Stimulated activated naive CD8-positive, alpha-beta T cell treated with anti-CD3 and anti-CD28 coated beads, Interleukin-15, Interleukin-2, amounts not matched to agents 100 ng/mL and 50 ng/mL, for 24 hours (primary cell): ENCODE measurements around the gene VAC14.

Experiments used
- H3K27ac Mint-ChIP-seq: one replicate; pipeline ENCODE4 v1.8.0; 2021; ENCODE audit warnings: mild to moderate bottlenecking, mixed read lengths
- H3K27me3 Mint-ChIP-seq: one replicate; pipeline ENCODE4 v1.8.0; 2021; ENCODE audit warnings: mixed read lengths
- H3K36me3 Mint-ChIP-seq: one replicate; pipeline ENCODE4 v1.8.0; 2021; ENCODE audit warnings: low read depth, mixed read lengths
- H3K4me1 Mint-ChIP-seq: one replicate; pipeline ENCODE4 v1.8.0; 2021; ENCODE audit warnings: low read depth, mixed read lengths
- H3K4me3 Mint-ChIP-seq: one replicate; pipeline ENCODE4 v1.8.0; 2021; ENCODE audit warnings: mild to moderate bottlenecking, mixed read lengths
- H3K9me3 Mint-ChIP-seq: one replicate; pipeline ENCODE4 v1.8.0; 2021; ENCODE audit warnings: mixed read lengths

The VAC14 gene

DNA sequence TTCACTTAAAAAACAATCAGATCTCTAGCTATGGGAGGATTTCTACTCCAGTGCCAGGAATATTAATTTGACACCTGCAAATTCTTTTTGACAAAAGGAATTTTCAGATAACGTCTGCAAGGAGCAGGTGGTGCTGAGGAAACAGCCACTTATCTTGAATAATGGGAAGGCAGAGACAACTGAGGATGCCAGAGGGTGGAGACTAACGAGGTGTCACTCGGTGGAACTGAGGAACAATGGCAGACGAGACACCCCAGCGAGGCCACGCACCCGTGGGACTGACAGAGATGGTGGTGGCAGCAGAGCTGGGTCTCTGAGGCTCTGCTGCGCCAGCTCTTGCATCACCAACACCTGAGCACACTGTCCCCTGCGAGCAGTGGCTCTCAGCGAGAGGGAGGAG is 42.2 kb downstream of the VAC14 start:
- H3K27ac Mint-ChIP-seq = no peak overlapping the region
- no peaks in the 10 kb centered on the region for H3K9me3 Mint-ChIP-seq
- H3K27me3 Mint-ChIP-seq = no peaks in the 10 kb centered on the region
- peaks cover 30% of the 10 kb centered on the region for H3K36me3 Mint-ChIP-seq
- no peak overlapping the region for H3K4me3 Mint-ChIP-seq
- peaks cover 5% of the 10 kb centered on the region for H3K4me1 Mint-ChIP-seq

DNA sequence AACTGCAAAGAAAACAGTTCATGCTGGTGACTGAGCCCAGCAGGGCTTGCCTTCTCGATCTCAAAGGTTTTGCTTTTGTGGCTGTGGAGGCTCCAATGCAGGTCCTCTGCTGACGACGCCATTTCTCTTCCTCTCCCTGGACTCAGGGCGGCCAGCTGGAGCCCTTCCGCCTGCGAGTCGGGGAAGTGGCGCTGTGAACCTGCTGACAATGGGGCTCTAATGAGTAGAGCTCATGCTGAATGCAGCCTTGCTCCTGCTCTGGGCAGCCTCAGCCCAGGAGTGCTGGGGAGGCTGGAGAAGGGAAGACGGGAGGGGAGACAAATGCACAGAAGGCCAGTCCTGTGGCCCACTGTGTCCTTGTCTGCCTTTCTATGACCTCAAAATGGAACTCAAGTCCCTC is 43.8 kb downstream of the VAC14 start:
- no peaks in the 10 kb centered on the region for H3K27me3 Mint-ChIP-seq
- H3K4me1 Mint-ChIP-seq = peaks cover 5% of the 10 kb centered on the region
- H3K9me3 Mint-ChIP-seq = no peaks in the 10 kb centered on the region
- H3K36me3 Mint-ChIP-seq = peaks cover 24% of the 10 kb centered on the region
- H3K27ac Mint-ChIP-seq = no peak overlapping the region
- H3K4me3 Mint-ChIP-seq = no peak overlapping the region

DNA sequence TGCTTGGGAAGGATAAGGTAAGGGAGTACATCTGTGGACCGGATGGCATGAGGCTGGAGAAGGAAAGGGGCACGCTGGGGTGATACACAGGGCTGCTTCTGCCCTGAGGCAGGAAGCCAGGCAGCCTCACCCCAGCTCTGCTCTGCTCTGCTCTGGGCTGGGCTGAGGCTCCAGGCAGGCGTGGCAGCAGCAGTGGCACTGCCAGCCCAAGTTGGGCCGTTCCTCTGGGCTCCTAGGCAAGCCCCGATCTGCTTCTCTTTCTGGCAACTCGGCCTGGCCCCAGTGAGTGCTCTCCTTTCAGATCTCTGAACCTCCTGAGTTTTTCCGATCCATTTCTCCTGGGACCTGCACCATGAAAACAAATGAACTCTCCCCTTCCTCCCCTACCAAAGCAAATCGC is 44.9 kb downstream of the VAC14 start:
- H3K4me1 Mint-ChIP-seq = peaks cover 5% of the 10 kb centered on the region
- peaks cover 23% of the 10 kb centered on the region for H3K36me3 Mint-ChIP-seq
- no peaks in the 10 kb centered on the region for H3K27me3 Mint-ChIP-seq
- no peak overlapping the region for H3K4me3 Mint-ChIP-seq
- no peak overlapping the region for H3K27ac Mint-ChIP-seq
- no peaks in the 10 kb centered on the region for H3K9me3 Mint-ChIP-seq

DNA sequence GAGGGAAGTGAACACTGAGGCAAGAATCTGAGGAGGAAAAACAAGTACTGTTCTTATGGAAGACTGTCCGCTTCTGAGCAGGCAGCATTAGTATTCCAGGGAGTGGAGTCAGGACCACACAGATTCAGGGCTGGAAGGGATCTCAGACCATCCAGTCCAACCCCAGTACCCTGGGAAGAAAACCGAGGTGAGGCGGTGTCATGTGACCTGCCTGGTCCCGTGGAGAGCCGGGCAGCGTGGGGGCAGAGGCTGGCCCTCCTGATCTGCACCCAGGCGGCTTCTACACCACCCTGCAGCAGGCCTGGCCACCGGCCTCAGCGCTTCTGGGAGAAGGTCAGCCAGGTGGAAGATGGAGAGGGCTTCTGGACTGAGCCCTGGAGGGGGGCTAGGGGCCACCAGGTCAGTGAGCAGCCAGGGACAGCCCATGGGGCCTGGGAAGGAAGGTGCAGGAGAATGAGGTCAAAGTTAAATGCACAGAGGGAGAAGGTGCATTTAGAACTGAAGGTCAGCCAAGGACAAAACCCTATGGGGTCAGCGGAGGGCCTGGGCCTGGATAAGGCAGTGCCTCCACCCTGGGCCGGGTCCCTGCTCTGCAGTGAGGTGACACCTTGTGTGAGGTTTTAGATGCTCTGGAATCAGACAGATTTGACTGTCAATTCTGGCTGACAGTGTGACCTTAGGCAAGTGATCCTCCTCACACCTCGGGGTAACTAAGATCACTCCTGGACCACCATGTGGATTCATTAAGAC is 45.9 kb downstream of the VAC14 start:
- H3K36me3 Mint-ChIP-seq = peaks cover 15% of the 10 kb centered on the region
- H3K4me3 Mint-ChIP-seq = no peak overlapping the region
- no peaks in the 10 kb centered on the region for H3K9me3 Mint-ChIP-seq
- H3K27me3 Mint-ChIP-seq = no peaks in the 10 kb centered on the region
- H3K27ac Mint-ChIP-seq = no peak overlapping the region
- no peaks in the 10 kb centered on the region for H3K4me1 Mint-ChIP-seq

DNA sequence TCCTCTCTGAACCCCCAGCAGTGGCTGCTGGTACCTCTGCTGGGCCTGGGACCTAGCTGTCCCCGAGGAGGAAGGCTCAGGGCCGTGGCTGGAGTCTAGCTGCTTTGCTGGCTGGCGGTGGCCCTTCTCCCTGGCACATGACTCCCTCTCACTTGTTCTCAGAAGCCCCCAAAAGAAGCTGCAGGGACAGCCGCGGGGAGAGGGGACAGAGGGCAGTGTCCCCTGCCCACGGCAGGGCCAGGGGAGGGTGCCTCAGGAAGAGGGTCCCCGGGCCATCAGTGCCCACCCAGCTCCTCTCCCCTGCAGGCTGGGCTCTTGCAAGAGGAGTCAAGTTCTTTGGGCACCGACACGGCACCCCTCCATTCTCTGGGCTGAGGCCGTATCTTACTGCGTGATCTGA is 46.6 kb downstream of the VAC14 start:
- Mint-ChIP-seq H3K4me3 (no peak overlapping the region), H3K27ac (no peak overlapping the region), H3K27me3 (no peaks in the 10 kb centered on the region), H3K9me3 (no peaks in the 10 kb centered on the region), H3K36me3 (peaks cover 9% of the 10 kb centered on the region), H3K4me1 (no peaks in the 10 kb centered on the region)

DNA sequence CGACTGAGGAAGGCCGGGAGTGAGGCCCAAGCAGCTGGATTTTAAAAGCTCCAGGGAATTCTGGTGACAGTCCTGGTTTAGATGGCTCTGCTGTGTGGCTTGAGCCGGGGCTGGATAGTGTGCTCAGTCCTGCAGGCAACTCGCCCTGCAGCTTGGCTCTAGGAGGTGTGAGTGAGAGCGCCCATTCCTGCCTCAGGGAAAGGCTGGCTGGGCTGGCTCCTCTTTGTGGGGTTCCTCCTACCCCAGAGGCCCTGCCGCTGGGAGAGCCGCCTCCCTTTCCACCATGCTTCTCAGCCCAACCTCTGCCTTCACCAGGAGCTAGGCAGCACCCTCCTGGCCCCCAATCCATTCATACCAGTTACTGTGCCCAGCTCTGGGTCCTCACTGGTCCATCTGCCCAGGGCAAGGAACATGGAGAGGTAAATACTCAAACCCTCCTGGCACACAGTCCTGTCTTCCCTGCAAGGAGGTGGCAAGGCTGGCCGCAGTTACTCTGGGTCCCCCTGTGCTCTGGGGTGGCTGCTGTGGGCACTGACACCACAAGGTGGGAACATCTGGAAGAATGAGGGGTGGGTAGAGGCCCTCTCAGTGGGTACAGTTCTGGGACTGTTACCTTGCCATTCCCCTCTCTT is 47.1 kb downstream of the VAC14 start:
- H3K9me3 Mint-ChIP-seq = no peaks in the 10 kb centered on the region
- no peak overlapping the region for H3K4me3 Mint-ChIP-seq
- no peak overlapping the region for H3K27ac Mint-ChIP-seq
- H3K27me3 Mint-ChIP-seq = no peaks in the 10 kb centered on the region
- peaks cover 5% of the 10 kb centered on the region for H3K36me3 Mint-ChIP-seq
- no peaks in the 10 kb centered on the region for H3K4me1 Mint-ChIP-seq

DNA sequence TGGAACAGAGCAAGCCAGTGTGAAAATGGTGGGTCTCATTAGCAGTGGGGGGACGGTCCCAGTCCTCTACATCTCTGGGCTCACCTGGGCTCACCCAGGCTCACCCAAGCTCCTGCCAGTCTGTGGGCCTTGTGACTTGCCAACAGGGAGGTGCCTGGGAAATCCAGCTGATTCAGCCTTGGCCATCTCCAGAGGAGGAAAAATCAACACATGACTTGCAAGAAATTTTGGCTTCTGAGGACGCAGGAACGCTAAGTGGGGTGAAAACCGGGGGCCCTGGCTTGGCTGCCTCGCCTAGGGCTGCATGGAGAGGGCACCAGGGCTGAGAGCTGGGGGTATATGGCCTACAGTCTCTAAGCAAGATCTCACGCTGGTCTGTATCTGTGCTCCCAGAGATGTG is 47.7 kb downstream of the VAC14 start:
- Mint-ChIP-seq H3K27me3 (no peaks in the 10 kb centered on the region), H3K36me3 (no peaks in the 10 kb centered on the region), H3K9me3 (no peaks in the 10 kb centered on the region), H3K4me3 (no peak overlapping the region), H3K4me1 (peaks cover under 1% of the 10 kb centered on the region), H3K27ac (no peak overlapping the region)

DNA sequence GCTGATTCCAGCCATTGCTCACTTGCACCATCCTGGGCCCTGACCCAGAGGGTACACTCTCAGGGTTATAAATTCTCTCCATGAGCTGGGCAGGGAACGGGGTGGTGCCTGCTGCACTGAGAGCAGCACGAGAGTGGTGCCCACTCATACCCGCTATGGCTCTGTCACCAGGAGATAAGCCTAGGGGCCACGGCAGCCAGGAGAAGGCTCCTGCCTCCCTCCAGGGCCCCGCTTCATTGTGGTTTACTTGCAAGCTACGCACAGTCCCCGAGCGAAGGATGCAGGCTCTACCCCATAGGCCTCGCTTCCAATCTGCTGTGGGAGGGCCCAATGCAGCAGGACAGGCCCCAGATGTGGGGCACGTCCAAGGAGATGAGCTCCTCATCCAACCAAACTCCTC is 48.5 kb downstream of the VAC14 start:
- no peak overlapping the region for H3K4me3 Mint-ChIP-seq
- H3K27ac Mint-ChIP-seq = no peak overlapping the region
- H3K4me1 Mint-ChIP-seq = peaks cover 9% of the 10 kb centered on the region
- H3K36me3 Mint-ChIP-seq = no peaks in the 10 kb centered on the region
- no peaks in the 10 kb centered on the region for H3K27me3 Mint-ChIP-seq
- H3K9me3 Mint-ChIP-seq = no peaks in the 10 kb centered on the region

DNA sequence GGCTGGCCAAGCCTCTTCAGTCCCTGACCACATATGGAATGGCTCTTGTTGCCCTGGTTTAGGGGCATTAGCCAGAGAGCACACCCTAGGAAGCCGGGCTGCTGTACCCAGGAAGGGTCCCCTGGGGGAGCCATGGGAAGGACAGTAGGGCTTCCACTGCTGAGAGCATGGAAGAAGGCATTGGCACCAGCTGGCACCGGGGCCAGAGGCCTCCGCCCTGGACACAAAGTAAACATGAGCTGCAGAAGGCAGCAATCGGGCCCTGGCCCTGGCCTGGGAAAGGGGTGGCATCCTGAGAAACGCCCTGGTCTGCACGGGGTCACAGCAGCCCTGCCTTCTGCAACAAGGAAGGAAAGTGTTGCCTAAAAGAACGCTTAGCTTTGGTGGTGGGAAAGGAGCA is 49.4 kb downstream of the VAC14 start:
- peaks cover 17% of the 10 kb centered on the region for H3K4me1 Mint-ChIP-seq
- H3K4me3 Mint-ChIP-seq = no peak overlapping the region
- H3K36me3 Mint-ChIP-seq = no peaks in the 10 kb centered on the region
- H3K9me3 Mint-ChIP-seq = no peaks in the 10 kb centered on the region
- H3K27me3 Mint-ChIP-seq = no peaks in the 10 kb centered on the region
- H3K27ac Mint-ChIP-seq = no peak overlapping the region

DNA sequence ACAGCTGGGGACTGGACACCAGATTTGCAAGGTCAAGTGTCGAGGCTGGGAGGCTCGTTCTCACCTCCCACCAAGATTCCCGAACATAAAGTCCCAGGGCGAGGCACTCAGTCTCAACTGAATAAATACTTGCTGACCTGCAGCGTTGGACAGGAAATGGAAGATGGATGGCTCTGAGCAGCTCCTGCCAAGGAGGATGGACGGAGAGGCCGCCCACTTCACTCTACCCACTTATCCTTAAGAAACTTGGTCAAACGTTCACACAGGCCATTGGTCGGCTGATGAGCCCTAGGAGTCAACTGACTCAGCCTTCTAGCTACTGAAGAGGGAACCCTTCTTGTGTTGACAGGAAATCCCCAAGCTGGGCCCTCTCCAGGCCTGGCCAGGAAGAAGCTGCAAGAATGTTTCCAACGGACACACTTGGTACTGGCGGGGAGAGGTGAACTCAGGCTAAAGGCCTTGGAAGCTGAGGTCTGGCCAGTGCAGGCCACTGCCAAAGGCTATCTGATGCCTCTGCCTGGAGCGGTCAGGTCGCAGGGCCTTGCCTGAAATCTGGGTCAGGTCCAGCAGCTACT is 50.0 kb downstream of the VAC14 start:
- Mint-ChIP-seq H3K9me3 (no peaks in the 10 kb centered on the region), H3K27me3 (no peaks in the 10 kb centered on the region), H3K27ac (no peak overlapping the region), H3K36me3 (no peaks in the 10 kb centered on the region), H3K4me1 (peaks cover 23% of the 10 kb centered on the region), H3K4me3 (no peak overlapping the region)

DNA sequence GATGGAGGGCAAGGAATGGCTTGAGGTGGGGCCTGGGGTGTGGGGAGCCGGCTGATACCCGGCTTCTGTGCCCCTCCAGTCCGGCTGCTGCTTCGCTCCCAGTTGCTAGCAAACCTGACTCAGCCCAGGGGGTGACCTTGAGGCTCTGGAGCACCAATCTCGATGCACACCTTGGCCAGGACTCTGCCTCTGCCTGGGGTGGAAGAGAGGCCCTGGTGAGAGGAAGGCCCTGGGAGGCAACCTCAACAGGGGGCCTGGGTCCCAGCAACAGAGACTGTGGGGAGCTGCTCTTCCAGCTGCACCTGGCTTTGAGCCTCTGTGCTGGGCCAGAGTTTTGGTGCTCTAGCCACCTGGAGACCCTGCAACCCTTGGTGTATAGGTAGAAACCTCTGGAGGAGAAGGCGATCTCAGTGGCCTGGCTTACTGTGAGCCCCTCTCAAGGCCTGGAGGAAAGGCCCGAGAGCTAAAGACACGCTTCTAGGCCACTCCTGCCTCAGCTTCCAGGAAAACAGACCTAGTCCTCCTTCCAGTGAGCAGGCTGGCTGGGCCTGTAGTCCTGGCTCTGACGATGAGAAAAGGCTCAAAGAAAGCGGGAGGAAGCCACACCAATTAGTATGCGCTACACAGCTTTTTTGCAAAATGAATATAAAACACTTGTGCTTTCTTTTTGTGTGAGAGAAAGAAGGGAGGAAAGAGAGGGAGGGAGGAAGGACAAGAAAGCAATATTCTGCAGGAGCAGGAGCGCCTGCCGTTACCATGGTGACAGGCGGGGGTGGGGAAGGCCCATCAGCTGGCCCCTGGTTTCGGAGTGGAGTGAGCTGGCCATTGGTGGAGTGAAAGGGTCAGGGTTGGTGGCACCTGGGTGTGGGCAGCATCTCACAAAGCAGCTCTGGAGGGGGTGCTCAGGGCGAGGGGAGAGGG is 51.0 kb downstream of the VAC14 start:
- Mint-ChIP-seq H3K4me3 (no peak overlapping the region), H3K4me1 (peaks cover 28% of the 10 kb centered on the region), H3K27me3 (no peaks in the 10 kb centered on the region), H3K27ac (no peak overlapping the region), H3K36me3 (no peaks in the 10 kb centered on the region), H3K9me3 (no peaks in the 10 kb centered on the region)

DNA sequence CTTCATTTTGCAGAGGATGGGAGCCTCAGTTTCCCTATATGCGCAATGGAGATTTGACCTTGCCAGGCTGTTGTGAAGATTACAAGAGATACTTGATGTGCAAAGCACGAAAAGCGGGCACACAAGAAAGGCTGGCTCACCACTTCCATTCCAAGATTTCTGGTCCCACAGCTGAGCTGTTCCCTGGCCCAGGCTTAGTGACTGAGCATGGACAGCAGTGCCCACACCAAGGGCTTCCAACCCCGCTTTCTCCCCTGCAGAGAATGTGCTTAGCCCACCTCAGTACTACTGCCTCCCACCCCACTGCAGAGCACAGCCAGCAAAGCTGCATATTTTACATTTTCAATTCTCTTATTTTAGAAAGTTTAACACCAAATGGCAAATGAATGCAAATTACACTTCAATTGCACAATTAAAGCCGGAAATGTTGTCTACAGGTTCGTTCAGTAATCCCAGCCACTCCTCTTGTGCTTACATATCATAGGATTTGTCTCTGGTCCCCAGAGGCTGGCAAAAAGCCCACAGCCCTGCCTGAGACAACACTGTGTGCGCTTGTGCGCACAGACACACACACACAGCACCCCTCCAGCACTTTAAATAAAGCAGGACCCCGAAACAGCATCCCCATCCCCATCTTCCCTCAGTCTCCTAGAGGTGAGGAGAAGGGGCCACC is 51.8 kb downstream of the VAC14 start:
- no peaks in the 10 kb centered on the region for H3K36me3 Mint-ChIP-seq
- H3K4me3 Mint-ChIP-seq = no peak overlapping the region
- no peaks in the 10 kb centered on the region for H3K27me3 Mint-ChIP-seq
- no peak overlapping the region for H3K27ac Mint-ChIP-seq
- no peaks in the 10 kb centered on the region for H3K9me3 Mint-ChIP-seq
- H3K4me1 Mint-ChIP-seq = peaks cover 28% of the 10 kb centered on the region

DNA sequence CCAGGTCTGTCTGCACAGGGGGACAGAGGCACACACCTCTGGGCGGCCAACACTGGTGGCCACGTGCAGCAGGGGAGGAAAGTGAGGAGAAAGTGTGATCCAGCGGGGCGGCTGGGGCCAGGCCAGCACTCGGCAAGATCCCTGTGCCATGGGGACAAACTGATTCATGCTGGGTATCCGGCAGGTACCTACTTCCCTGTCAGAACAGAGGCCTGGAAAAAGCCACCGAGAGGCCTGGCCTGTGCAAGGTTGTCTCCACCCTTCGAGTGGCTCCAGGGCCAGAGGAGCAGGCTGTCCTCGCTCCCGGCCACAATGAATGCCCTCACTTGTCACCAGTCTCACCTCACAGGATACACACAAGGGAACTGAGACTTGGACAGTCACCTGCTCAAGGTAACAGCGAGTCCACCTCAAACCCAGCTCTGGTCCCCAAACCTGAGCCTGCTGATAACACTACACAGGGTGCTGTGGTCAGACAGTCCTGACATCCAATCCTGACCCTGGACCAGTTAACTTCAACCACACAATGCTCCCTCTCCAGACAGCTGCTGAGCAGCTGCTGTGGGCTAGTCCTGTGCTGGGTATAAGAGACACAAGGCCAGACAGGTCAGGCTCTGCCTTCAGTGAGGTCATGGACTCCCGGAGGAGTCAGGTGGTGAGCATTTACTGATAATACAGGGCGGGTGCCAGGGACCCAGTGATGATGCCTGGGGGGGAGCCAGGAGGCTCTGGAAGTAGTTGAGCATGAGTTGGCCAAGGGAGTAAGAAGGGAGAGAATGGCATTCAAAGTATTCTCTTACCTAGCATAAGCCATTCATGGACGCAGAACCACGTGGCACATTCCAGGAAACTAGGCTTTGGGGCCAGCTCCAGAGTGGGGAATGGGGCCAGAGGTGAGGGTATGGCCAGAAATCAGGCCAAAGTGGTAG is 53.0 kb downstream of the VAC14 start:
- H3K36me3 Mint-ChIP-seq = peaks cover 11% of the 10 kb centered on the region
- no peak overlapping the region for H3K27ac Mint-ChIP-seq
- H3K9me3 Mint-ChIP-seq = no peaks in the 10 kb centered on the region
- no peak overlapping the region for H3K4me3 Mint-ChIP-seq
- no peaks in the 10 kb centered on the region for H3K27me3 Mint-ChIP-seq
- H3K4me1 Mint-ChIP-seq = peaks cover 28% of the 10 kb centered on the region
